ENCODE measurements around the gene POLR2F.

POLR2F gene

GRCh38 chr22:37982938-37983859, 29.7 kb downstream of the POLR2F start:
- DNase-seq: no peak

GRCh38 chr22:37983860-37984791, 30.6 kb downstream of the POLR2F start, which contains the start of gene SOX10:
Gene SOX10, minus strand, starts transcription at chr22:37984555. Its CDS starts 771 bp downstream, at chr22:37983784.
- no peak for DNase-seq

GRCh38 chr22:37985050-37985585, 31.6 kb downstream of the POLR2F start:
- DNase-seq: no peak

GRCh38 chr22:37985751-37986281, 32.3 kb downstream of the POLR2F start:
- DNase-seq: no peak

- no peak for DNase-seq
These were observed 32.9 kb downstream of the POLR2F start for GRCh38 chr22:37986371-37986770.

- no peak for DNase-seq
These were observed 35.9 kb downstream of the POLR2F start for GRCh38 chr22:37989146-37990045.

GRCh38 chr22:37990301-37990700, 36.8 kb downstream of the POLR2F start:
- DNase-seq: no peak

GRCh38 chr22:37990862-37991261, 37.4 kb downstream of the POLR2F start:
- DNase-seq: no peak

- no peak for DNase-seq
These were observed 38.4 kb downstream of the POLR2F start for GRCh38 chr22:37991731-37992442.

GRCh38 chr22:37994049-37994448, 40.5 kb downstream of the POLR2F start:
- DNase-seq: no peak

GRCh38 chr22:37994982-37995381, 41.5 kb downstream of the POLR2F start:
- DNase-seq: no peak

- no peak for DNase-seq
These were observed 42.0 kb downstream of the POLR2F start for GRCh38 chr22:37995460-37995859.

- DNase-seq: no peak
These were observed 42.6 kb downstream of the POLR2F start for GRCh38 chr22:37996079-37996478.

- no peak for DNase-seq
These were observed 43.2 kb downstream of the POLR2F start for GRCh38 chr22:37996515-37997246.

GRCh38 chr22:37998543-37998942, 45.0 kb downstream of the POLR2F start:
- no peak for DNase-seq

- no peak for DNase-seq
These were observed 45.7 kb downstream of the POLR2F start for GRCh38 chr22:37999236-37999635.

GRCh38 chr22:37999640-38000272, 46.3 kb downstream of the POLR2F start:
- DNase-seq: no peak

GRCh38 chr22:38005943-38006342, 52.4 kb downstream of the POLR2F start:
- DNase-seq: no peak

GRCh38 chr22:38006906-38007305, 53.4 kb downstream of the POLR2F start:
- no peak for DNase-seq

- no peak for DNase-seq
These were observed 53.9 kb downstream of the POLR2F start for GRCh38 chr22:38007330-38007902.

All from activated CD4-positive, CD25-positive, alpha-beta regulatory T cell treated with anti-CD3 and anti-CD28 coated beads, Interleukin-2, amount 50 U/mL, for 72 hours (primary cell).